IgD-negative memory B cell (primary cell): ENCODE measurements around the gene DHRS3. TPM values are rescaled to one million over a fixed set of nuclear protein-coding genes. Genes with fewer than 3 reads are reported as not detected.
A peak's percentile ranks its signal among the peaks of the same experiment; 100 is the strongest.
"Not testable (repeated sequence)": the region's sequence is repeated elsewhere in the genome, so short reads cannot be mapped to it uniquely, and the experiment has no call there.

Experiments
- H3K27ac Mint-ChIP-seq, 3 donors: one replicate each; pipeline ENCODE4 v1.8.0; 2020 to 2022; ENCODE audit warnings: mild to moderate bottlenecking in 3 of 3, mixed read lengths in 3 of 3, moderate library complexity in 1 of 3
- H3K27me3 Mint-ChIP-seq: one replicate; pipeline ENCODE4 v1.8.0; 2021; ENCODE audit warnings: mixed read lengths
- H3K36me3 Mint-ChIP-seq: one replicate; pipeline ENCODE4 v1.8.0; 2020; ENCODE audit warnings: mild to moderate bottlenecking, mixed read lengths
- H3K4me1 Mint-ChIP-seq, 3 donors: one replicate each; pipeline ENCODE4 v1.8.0; 2020 to 2022; ENCODE audit warnings: mixed read lengths in 3 of 3, mild to moderate bottlenecking in 1 of 3
- H3K4me3 Mint-ChIP-seq, 4 donors: one replicate each; pipeline ENCODE4 v1.8.0; 2020 to 2022; ENCODE audit warnings: mild to moderate bottlenecking in 4 of 4, mixed read lengths in 4 of 4, moderate library complexity in 3 of 4
- H3K9me3 Mint-ChIP-seq, 3 donors: one replicate each; pipeline ENCODE4 v1.8.0; 2020 to 2021; ENCODE audit warnings: mixed read lengths in 3 of 3, mild to moderate bottlenecking in 1 of 3
- polyA plus RNA-seq: library from polyadenylated mRNA; unstranded; fragments of 300-500 nt; fragmentation: Illumina TruSeq; gene quantifications from one replicate; pipeline ENCODE4 v1.2.3, GENCODE V29; 2021

The DHRS3 gene
- polyA plus RNA-seq, 1 donor from 2014 or later, result 1.5 TPM

- peaks cover 0 to 4% (median 0%) of the 10 kb centered on the region in 3 donors for H3K9me3 Mint-ChIP-seq
- peaks cover 2% of the 10 kb centered on the region for H3K36me3 Mint-ChIP-seq
- no peak overlapping the region for H3K27ac Mint-ChIP-seq
- H3K4me1 Mint-ChIP-seq, result no peaks in the 10 kb centered on the region
- no peak overlapping the region for H3K4me3 Mint-ChIP-seq
- H3K27me3 Mint-ChIP-seq, result no peaks in the 10 kb centered on the region
Measured at GRCh38 chr1:12530462-12531178, 87.4 kb downstream of the DHRS3 start.

GRCh38 chr1:12529640-12530174 lies 88.3 kb downstream of the DHRS3 start:
- Mint-ChIP-seq H3K27me3 (no peaks in the 10 kb centered on the region), H3K27ac (no peak overlapping the region), H3K4me3 (no peak overlapping the region), H3K4me1 (no peaks in the 10 kb centered on the region), H3K36me3 (peaks cover 3% of the 10 kb centered on the region), H3K9me3 (no peaks in the 10 kb centered on the region)

GRCh38 chr1:12528021-12528852 lies 89.8 kb downstream of the DHRS3 start:
- Mint-ChIP-seq H3K4me1 (no peaks in the 10 kb centered on the region), H3K4me3 (no peak overlapping the region), H3K27me3 (no peaks in the 10 kb centered on the region), H3K36me3 (peaks cover 6% of the 10 kb centered on the region), H3K9me3 (peaks cover 0 to 4% (median 0%) of the 10 kb centered on the region in 3 donors), H3K27ac (no peak overlapping the region)

GRCh38 chr1:12527564-12527963 lies 90.4 kb downstream of the DHRS3 start:
- Mint-ChIP-seq H3K36me3 (peaks cover 6% of the 10 kb centered on the region), H3K9me3 (peaks cover 0 to 4% (median 0%) of the 10 kb centered on the region in 3 donors), H3K27ac (no peak overlapping the region), H3K4me3 (no peak overlapping the region), H3K4me1 (no peaks in the 10 kb centered on the region), H3K27me3 (no peaks in the 10 kb centered on the region)

GRCh38 chr1:12525311-12526181 lies 92.5 kb downstream of the DHRS3 start:
- Mint-ChIP-seq H3K27me3 (no peaks in the 10 kb centered on the region), H3K4me1 (no peaks in the 10 kb centered on the region), H3K4me3 (no peak overlapping the region), H3K36me3 (peaks cover 6% of the 10 kb centered on the region), H3K27ac (no peak overlapping the region), H3K9me3 (peaks cover 0 to 4% (median 0%) of the 10 kb centered on the region in 3 donors)

- peaks cover 0 to 4% (median 2%) of the 10 kb centered on the region in 3 donors for H3K9me3 Mint-ChIP-seq
- H3K4me1 Mint-ChIP-seq, result no peaks in the 10 kb centered on the region
- H3K36me3 Mint-ChIP-seq, result peaks cover 4% of the 10 kb centered on the region
- H3K27me3 Mint-ChIP-seq, result no peaks in the 10 kb centered on the region
- H3K27ac Mint-ChIP-seq, result no peak overlapping the region
- H3K4me3 Mint-ChIP-seq, result no peak overlapping the region
Measured at GRCh38 chr1:12524266-12524665, 93.7 kb downstream of the DHRS3 start.

- H3K9me3 Mint-ChIP-seq, H3K36me3 Mint-ChIP-seq, H3K27me3 Mint-ChIP-seq, H3K4me1 Mint-ChIP-seq, H3K4me3 Mint-ChIP-seq, H3K27ac Mint-ChIP-seq: not testable (repeated sequence)
Measured at GRCh38 chr1:12522780-12523179, 95.2 kb downstream of the DHRS3 start.

GRCh38 chr1:12521096-12521495 lies 96.9 kb downstream of the DHRS3 start:
- H3K27me3 Mint-ChIP-seq, result no peaks in the 10 kb centered on the region
- peaks cover 0 to 4% (median 2%) of the 10 kb centered on the region in 3 donors for H3K9me3 Mint-ChIP-seq
- no peak overlapping the region for H3K4me3 Mint-ChIP-seq
- H3K4me1 Mint-ChIP-seq, result no peaks in the 10 kb centered on the region
- H3K27ac Mint-ChIP-seq, result no peak overlapping the region
- peaks cover 4% of the 10 kb centered on the region for H3K36me3 Mint-ChIP-seq

- Mint-ChIP-seq H3K36me3 (peaks cover 2% of the 10 kb centered on the region), H3K27ac (peak overlapping the region in 1 of 3 donors; percentile 60), H3K27me3 (no peaks in the 10 kb centered on the region), H3K4me1 (no peaks in the 10 kb centered on the region), H3K4me3 (no peak overlapping the region), H3K9me3 (peaks cover 0 to 4% (median 2%) of the 10 kb centered on the region in 3 donors)
Measured at GRCh38 chr1:12519693-12520364, 98.2 kb downstream of the DHRS3 start.

GRCh38 chr1:12518931-12519692 lies 98.9 kb downstream of the DHRS3 start:
- H3K4me3 Mint-ChIP-seq, result no peak overlapping the region

More at GRCh38 chr1:12518931-12519692, 98.9 kb downstream of the DHRS3 start:
- Mint-ChIP-seq H3K9me3 (peaks cover 0 to 2% (median 2%) of the 10 kb centered on the region in 3 donors), H3K27me3 (no peaks in the 10 kb centered on the region), H3K36me3 (peaks cover under 1% of the 10 kb centered on the region), H3K4me1 (no peaks in the 10 kb centered on the region), H3K27ac (peak overlapping the region in 1 of 3 donors; percentile 28)

Other genes with a start within 250 kb of the DHRS3 start
- not detected for gene AADACL4, start 25.9 kb upstream of the DHRS3 start, polyA plus RNA-seq
- gene AADACL3, start 97.9 kb upstream of the DHRS3 start, polyA plus RNA-seq, result not detected
- not detected for gene CFAP107, start 128.0 kb upstream of the DHRS3 start, polyA plus RNA-seq
- gene PRAMEF12, start 155.5 kb upstream of the DHRS3 start, polyA plus RNA-seq, result not detected
- gene PRAMEF1, start 173.2 kb upstream of the DHRS3 start, polyA plus RNA-seq, result not detected
- gene PRAMEF11, start 213.2 kb upstream of the DHRS3 start, polyA plus RNA-seq, result not detected
- not detected for gene HNRNPCL1, start 230.5 kb upstream of the DHRS3 start, polyA plus RNA-seq
- gene PRAMEF2, start 238.9 kb upstream of the DHRS3 start, polyA plus RNA-seq, result not detected